ENCODE measurements around the gene TSHZ2.

DNA sequence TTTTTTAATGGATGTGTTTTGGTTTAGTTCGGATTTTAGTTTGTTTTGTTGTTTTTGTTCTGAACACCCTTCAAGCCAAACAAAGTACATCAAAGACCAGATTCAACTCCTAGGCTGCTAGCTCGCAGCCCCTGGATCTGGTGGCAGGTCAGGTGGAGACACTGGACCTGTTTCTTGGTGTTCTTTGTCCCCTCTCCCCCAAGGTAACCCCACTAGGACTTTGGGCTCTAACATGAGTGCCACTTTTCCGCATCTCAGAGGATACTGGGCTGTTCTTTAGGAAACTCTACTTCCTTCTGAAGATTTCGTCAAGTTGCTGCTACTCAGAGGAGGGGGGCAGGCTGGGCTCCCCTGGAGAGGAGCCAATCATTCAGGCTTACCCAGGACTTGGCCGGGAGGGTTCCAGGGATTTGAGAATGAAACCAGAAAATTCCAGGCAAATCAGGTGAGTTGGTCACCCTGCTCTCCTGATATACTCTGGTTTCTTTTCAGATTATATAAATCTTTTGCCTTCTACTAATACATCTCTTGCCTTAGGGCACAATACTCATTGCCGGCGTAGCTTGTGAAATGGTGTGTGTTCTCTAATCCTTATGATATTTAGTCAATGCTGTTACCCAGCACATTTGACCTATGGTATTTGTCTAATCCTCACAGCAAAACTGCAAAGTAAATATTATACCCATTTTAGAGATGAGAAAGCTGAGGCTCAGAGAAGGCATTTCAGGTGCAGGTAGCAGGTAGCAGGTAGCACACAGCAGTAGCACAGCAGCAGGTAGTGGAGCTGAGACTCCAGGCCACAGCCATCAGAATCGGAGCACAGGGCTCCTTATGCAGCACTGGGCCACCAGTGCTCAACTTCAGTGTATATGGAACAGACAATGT is 291.6 kb downstream of the TSHZ2 start:
- TF ChIP-seq GATA2 (IDR thresholded peaks at IDR 0.05; ENCODE audit: low read depth, low read length) (no peak), GATA3 (IDR thresholded peaks at IDR 0.05; ENCODE audit: low read depth, low read length) (no peak)
